ENCODE measurements around the gene TAL1. TPM values are rescaled to one million over a fixed set of nuclear protein-coding genes. Genes with fewer than 3 reads are reported as not detected.

TAL1 gene
- total RNA-seq, 4 donors from 2014 or later = 0.59 to 1.6 (median 0.70) TPM

GRCh38 chr1:47181095-47181954 lies 50.7 kb downstream of the TAL1 start:
- H3K27me3 ChIP-seq = peaks cover 0 to 9% (median 5%) of the 10 kb centered on the region in 3 donors
- no peak overlapping the region for H3K4me3 ChIP-seq
- H3K4me1 ChIP-seq = peaks cover 9 to 13% of the 10 kb centered on the region in 2 donors
- H3K9me3 ChIP-seq = no peaks in the 10 kb centered on the region
- in situ Hi-C loops (cut with MboI; ENCODE audit: low sequenced_read_pairs in 4 of 4) = loop anchor here (25.0 kb wide), 4 partner anchors 156 to 531 kb away; partner anchors contain the start of genes CMPK1 (in 2 of the 4), FOXD2 (in 1 of the 4) and FOXE3 (in 1 of the 4)
- no peak for DNase-seq
- no peaks in the 10 kb centered on the region for H3K36me3 ChIP-seq
- intact Hi-C loops (cut with DNase I; ENCODE audit: low total_unique reads) = no loop called here
- no peak overlapping the region for H3K27ac ChIP-seq
- no peak for ATAC-seq
- TF ChIP-seq POLR2A (IDR thresholded peaks at IDR 0.05) (no peak), CTCF (IDR thresholded peaks at IDR 0.05 in 4 of 5, conservative IDR thresholded peaks at IDR 0.05 in 1 of 5) (no peak)

- in situ Hi-C loops (cut with MboI; ENCODE audit: low sequenced_read_pairs in 4 of 4) = loop anchor here (25.0 kb wide), 4 partner anchors 157 to 532 kb away; partner anchors contain the start of genes CMPK1 (in 2 of the 4), FOXD2 (in 1 of the 4) and FOXE3 (in 1 of the 4)
- DNase-seq (no peak), ATAC-seq (no peak)
These were observed 51.4 kb downstream of the TAL1 start for GRCh38 chr1:47180603-47181094.

GRCh38 chr1:47179988-47180563 lies 51.9 kb downstream of the TAL1 start:
- TF ChIP-seq POLR2A (IDR thresholded peaks at IDR 0.05) = no peak
- TF ChIP-seq CTCF (IDR thresholded peaks at IDR 0.05 in 4 of 5, conservative IDR thresholded peaks at IDR 0.05 in 1 of 5) = no peak
- Histone ChIP-seq H3K4me1 (peaks cover 9 to 13% of the 10 kb centered on the region in 2 donors), H3K9me3 (no peaks in the 10 kb centered on the region), H3K27ac (no peak overlapping the region), H3K27me3 (peaks cover 0 to 9% (median 5%) of the 10 kb centered on the region in 3 donors), H3K4me3 (no peak overlapping the region), H3K36me3 (no peaks in the 10 kb centered on the region)
- ATAC-seq = no peak
- in situ Hi-C loops (cut with MboI; ENCODE audit: low sequenced_read_pairs in 4 of 4) (loop anchor here (10.0 to 25.0 kb wide), 5 partner anchors 157 to 532 kb away; partner anchors contain the start of genes CMPK1 (in 2 of the 4), FOXD2 (in 1 of the 4) and FOXE3 (in 1 of the 4)), intact Hi-C loops (cut with DNase I; ENCODE audit: low total_unique reads) (loop anchor here (1.0 to 5.0 kb wide), 4 partner anchors 83 to 532 kb away; partner anchors contain the start of gene CMPK1)
- no peak for DNase-seq

More at GRCh38 chr1:47180603-47181094, 51.4 kb downstream of the TAL1 start:
- Histone ChIP-seq H3K36me3 (no peaks in the 10 kb centered on the region), H3K4me3 (no peak overlapping the region), H3K27ac (no peak overlapping the region), H3K4me1 (peaks cover 9 to 13% of the 10 kb centered on the region in 2 donors), H3K9me3 (no peaks in the 10 kb centered on the region), H3K27me3 (peaks cover 0 to 9% (median 5%) of the 10 kb centered on the region in 3 donors)
- no peak for TF ChIP-seq CTCF (IDR thresholded peaks at IDR 0.05 in 4 of 5, conservative IDR thresholded peaks at IDR 0.05 in 1 of 5)
- TF ChIP-seq POLR2A (IDR thresholded peaks at IDR 0.05) = no peak
- intact Hi-C loops (cut with DNase I; ENCODE audit: low total_unique reads) = no loop called here

Measured in gastrocnemius medialis (tissue), 4 donors.